Measurements from ENCODE around the gene CORO6. TPM values are rescaled to one million over a fixed set of nuclear protein-coding genes. Genes with fewer than 3 reads are reported as not detected.
A peak's percentile ranks its signal among the peaks of the same experiment; 100 is the strongest.

CORO6 gene
- total RNA-seq, 4 donors from 2014 or later: 5.7 to 19.0 (median 8.7) TPM

- TF ChIP-seq POLR2A (IDR thresholded peaks at IDR 0.05) (no peak), CTCF (IDR thresholded peaks at IDR 0.05) (no peak)
- intact Hi-C loops (cut with DNase I; ENCODE audit: low total_unique reads): loop anchor here (10.0 kb wide), 1 partner anchor 141 kb away; no protein-coding TSS in a partner anchor
- no peak for DNase-seq (ENCODE audit: low spot score in 2 of 2)
- 89 to 96% methylated on average over 3 of the region's 3 CpGs for WGBS, 2 donors
- no peak overlapping the region for H3K4me3 ChIP-seq (ENCODE audit: low read depth, poor library complexity, severe bottlenecking)
Observed at GRCh38 chr17:29633886-29634285, 11.2 kb upstream of the CORO6 start.

GRCh38 chr17:29630630-29631193 lies 8.0 kb upstream of the CORO6 start:
- 51 to 60% methylated on average over 6 of the region's 6 CpGs for WGBS, 2 donors
- TF ChIP-seq CTCF (IDR thresholded peaks at IDR 0.05) (no peak), POLR2A (IDR thresholded peaks at IDR 0.05) (no peak)
- DNase-seq (ENCODE audit: low spot score in 2 of 2): no peak
- intact Hi-C loops (cut with DNase I; ENCODE audit: low total_unique reads): loop anchor here (10.0 kb wide), 1 partner anchor 144 kb away; no protein-coding TSS in a partner anchor
- no peak overlapping the region for H3K4me3 ChIP-seq (ENCODE audit: low read depth, poor library complexity, severe bottlenecking)

- intact Hi-C loops (cut with DNase I; ENCODE audit: low total_unique reads): loop anchor here (10.0 kb wide), 1 partner anchor 145 kb away; no protein-coding TSS in a partner anchor
- DNase-seq (ENCODE audit: low spot score in 2 of 2): no peak
- no peak for TF ChIP-seq POLR2A (IDR thresholded peaks at IDR 0.05)
- no peak for TF ChIP-seq CTCF (IDR thresholded peaks at IDR 0.05)
- 62 to 68% methylated on average over 2 of the region's 2 CpGs for WGBS, 2 donors
- no peak overlapping the region for H3K4me3 ChIP-seq (ENCODE audit: low read depth, poor library complexity, severe bottlenecking)
Observed at GRCh38 chr17:29629839-29630238, 7.1 kb upstream of the CORO6 start.

GRCh38 chr17:29628644-29629043 lies 5.9 kb upstream of the CORO6 start:
- no peak for DNase-seq (ENCODE audit: low spot score in 2 of 2)
- no peak for TF ChIP-seq POLR2A (IDR thresholded peaks at IDR 0.05)
- TF ChIP-seq CTCF (IDR thresholded peaks at IDR 0.05): no peak
- intact Hi-C loops (cut with DNase I; ENCODE audit: low total_unique reads): no loop called here
- WGBS, 2 donors: 83 to 91% methylated on average over 2 of the region's 2 CpGs
- H3K4me3 ChIP-seq (ENCODE audit: low read depth, poor library complexity, severe bottlenecking): no peak overlapping the region

- DNase-seq (ENCODE audit: low spot score in 2 of 2): peak in 1 of 2 donors; percentile 21
- H3K4me3 ChIP-seq (ENCODE audit: low read depth, poor library complexity, severe bottlenecking): no peak overlapping the region
- WGBS, 2 donors: 45 to 53% methylated on average over 1 of the region's 1 CpG
- TF ChIP-seq CTCF (IDR thresholded peaks at IDR 0.05) (no peak), POLR2A (IDR thresholded peaks at IDR 0.05) (no peak)
- intact Hi-C loops (cut with DNase I; ENCODE audit: low total_unique reads): no loop called here
Observed at GRCh38 chr17:29627951-29628350, 5.2 kb upstream of the CORO6 start.
